ENCODE results near the gene HOXB9. TPM values are rescaled to one million over a fixed set of nuclear protein-coding genes. Genes with fewer than 3 reads are reported as not detected.
A peak's percentile ranks its signal among the peaks of the same experiment; 100 is the strongest.

HOXB9 gene
- total and polyA plus RNA-seq, 3 donors from 2014 or later: 0.31 to 0.94 (median 0.76) TPM

DNA sequence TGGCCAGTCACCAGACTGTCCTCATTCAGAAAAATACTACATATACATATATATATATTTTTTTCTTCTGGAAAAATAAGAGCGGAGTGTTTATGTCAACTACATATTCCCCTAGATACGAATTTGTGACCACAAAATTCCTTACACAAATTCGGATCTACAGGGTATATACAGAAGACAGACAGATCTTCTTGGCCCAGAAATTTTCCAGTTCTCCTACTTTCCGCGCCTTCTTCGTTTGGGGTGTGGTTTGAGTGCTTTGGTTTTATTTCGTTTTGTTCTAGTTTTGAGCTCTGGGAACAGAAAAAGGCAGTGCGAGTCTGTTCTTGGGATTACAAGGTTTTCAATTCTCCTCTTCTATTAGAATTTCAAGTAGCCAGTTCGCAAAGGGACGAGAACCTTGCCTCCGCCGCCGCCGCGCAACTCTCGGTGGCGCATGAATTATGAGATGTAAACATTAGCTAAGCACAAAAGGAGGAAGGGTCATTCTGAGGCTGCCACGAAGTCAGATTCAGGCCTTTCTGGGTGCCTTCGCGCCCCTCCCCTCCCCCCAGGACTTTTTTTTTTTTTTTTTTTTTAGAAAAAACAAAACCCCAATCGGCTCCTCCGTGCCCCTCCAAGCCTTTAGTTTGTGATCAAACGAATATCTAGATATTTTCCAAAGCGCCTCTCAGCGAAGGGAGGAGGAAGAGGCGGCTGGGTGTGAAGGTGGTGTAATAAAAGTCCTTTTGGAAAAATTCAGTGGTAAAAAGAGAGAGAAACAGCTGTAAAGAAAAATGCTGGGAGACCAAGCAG lies 46.2 kb downstream of the HOXB9 start:
- Histone ChIP-seq H3K36me3 (ENCODE audit: low read depth, missing control alignments) (no peaks in the 10 kb centered on the region), H3K9me3 (no peaks in the 10 kb centered on the region), H3K27ac (no peak overlapping the region), H3K4me3 (peak overlapping the region in 1 of 2 donors; percentile 43), H3K4me1 (peaks cover 7% of the 10 kb centered on the region), H3K27me3 (no peaks in the 10 kb centered on the region)
- no peak for DNase-seq
- intact Hi-C loops (cut with DNase I; ENCODE audit: low total_unique reads): no loop called here
- TF ChIP-seq, protein P1, sequence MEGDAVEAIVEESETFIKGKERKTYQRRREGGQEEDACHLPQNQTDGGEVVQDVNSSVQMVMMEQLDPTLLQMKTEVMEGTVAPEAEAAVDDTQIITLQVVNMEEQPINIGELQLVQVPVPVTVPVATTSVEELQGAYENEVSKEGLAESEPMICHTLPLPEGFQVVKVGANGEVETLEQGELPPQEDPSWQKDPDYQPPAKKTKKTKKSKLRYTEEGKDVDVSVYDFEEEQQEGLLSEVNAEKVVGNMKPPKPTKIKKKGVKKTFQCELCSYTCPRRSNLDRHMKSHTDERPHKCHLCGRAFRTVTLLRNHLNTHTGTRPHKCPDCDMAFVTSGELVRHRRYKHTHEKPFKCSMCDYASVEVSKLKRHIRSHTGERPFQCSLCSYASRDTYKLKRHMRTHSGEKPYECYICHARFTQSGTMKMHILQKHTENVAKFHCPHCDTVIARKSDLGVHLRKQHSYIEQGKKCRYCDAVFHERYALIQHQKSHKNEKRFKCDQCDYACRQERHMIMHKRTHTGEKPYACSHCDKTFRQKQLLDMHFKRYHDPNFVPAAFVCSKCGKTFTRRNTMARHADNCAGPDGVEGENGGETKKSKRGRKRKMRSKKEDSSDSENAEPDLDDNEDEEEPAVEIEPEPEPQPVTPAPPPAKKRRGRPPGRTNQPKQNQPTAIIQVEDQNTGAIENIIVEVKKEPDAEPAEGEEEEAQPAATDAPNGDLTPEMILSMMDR (IDR thresholded peaks at IDR 0.05): no peak
- TF ChIP-seq POLR2A (IDR thresholded peaks at IDR 0.05): no peak
- WGBS, 2 donors: 10 to 14% methylated on average over 26 of the region's 26 CpGs

DNA sequence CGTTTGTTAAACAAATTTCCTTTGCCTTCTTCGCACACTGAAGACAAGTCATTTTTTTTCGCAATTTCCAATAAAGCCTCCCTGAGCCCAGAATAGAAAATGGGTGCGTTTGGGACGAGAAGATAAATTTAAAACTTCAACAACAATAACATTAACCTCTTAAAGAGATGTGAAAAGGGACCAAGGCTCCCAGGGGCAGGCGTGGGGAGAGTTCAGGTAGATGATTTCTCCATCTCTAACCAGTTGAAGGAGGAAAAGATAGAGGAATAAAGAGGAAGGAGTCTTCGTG lies 46.7 kb downstream of the HOXB9 start:
- intact Hi-C loops (cut with DNase I; ENCODE audit: low total_unique reads): no loop called here
- Histone ChIP-seq H3K27ac (no peak overlapping the region), H3K27me3 (no peaks in the 10 kb centered on the region), H3K9me3 (no peaks in the 10 kb centered on the region), H3K36me3 (ENCODE audit: low read depth, missing control alignments) (no peaks in the 10 kb centered on the region), H3K4me1 (peaks cover 6% of the 10 kb centered on the region), H3K4me3 (peak overlapping the region in 1 of 2 donors; percentile 43)
- TF ChIP-seq, protein P1 (IDR thresholded peaks at IDR 0.05): no peak
- no peak for TF ChIP-seq POLR2A (IDR thresholded peaks at IDR 0.05)
- DNase-seq: no peak
- 14 to 20% methylated on average over 7 of the region's 7 CpGs for WGBS, 2 donors

DNA sequence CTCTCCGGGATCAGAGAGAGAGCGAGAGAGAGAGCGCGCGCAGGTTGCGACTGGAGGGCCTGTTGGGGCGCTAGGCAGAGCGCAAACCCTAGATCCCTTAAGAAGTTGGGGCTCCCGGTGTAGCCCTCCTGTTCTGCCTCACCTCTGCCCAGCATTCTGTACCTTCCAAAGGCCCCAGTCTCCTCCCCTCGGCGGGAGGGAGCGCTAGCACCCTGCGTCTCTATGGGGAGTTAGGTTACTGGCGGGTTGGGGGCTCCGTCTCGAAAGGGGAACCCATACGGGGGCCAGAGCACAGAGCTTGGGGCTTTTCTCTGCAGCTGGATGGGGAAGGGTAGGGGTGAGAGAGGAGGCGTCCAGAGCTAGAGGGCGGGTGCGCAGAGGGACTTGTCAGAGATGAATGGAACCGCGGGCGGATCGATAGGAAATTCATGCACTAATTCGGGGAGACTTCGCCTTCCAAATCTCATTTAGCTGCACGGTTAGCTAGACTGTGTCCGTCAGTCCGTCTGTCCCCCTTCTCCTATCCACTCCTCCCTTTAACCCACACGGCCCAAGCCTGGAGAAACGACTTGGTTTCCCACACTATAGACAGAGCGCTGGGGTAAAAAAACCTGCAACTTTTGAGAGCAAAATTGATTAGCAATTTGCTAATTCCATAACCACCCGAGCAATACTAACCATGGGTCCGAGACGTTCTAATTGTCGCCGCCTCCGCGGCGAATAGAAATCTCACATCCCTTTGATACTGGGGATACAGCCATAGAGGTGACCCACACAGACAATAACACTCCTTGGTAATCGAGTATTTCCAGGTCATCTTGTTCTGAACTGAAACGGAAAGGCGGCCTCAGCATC lies 47.3 kb downstream of the HOXB9 start:
- Histone ChIP-seq H3K9me3 (no peaks in the 10 kb centered on the region), H3K4me3 (peak overlapping the region; percentile 40 to 43), H3K4me1 (peaks cover 6% of the 10 kb centered on the region), H3K27me3 (no peaks in the 10 kb centered on the region), H3K36me3 (ENCODE audit: low read depth, missing control alignments) (no peaks in the 10 kb centered on the region), H3K27ac (no peak overlapping the region)
- intact Hi-C loops (cut with DNase I; ENCODE audit: low total_unique reads): no loop called here
- no peak for DNase-seq
- TF ChIP-seq, protein P1 (IDR thresholded peaks at IDR 0.05): no peak
- TF ChIP-seq POLR2A (IDR thresholded peaks at IDR 0.05): no peak
- 9% methylated on average over 33 to 43 of the region's 43 CpGs for WGBS, 2 donors

DNA sequence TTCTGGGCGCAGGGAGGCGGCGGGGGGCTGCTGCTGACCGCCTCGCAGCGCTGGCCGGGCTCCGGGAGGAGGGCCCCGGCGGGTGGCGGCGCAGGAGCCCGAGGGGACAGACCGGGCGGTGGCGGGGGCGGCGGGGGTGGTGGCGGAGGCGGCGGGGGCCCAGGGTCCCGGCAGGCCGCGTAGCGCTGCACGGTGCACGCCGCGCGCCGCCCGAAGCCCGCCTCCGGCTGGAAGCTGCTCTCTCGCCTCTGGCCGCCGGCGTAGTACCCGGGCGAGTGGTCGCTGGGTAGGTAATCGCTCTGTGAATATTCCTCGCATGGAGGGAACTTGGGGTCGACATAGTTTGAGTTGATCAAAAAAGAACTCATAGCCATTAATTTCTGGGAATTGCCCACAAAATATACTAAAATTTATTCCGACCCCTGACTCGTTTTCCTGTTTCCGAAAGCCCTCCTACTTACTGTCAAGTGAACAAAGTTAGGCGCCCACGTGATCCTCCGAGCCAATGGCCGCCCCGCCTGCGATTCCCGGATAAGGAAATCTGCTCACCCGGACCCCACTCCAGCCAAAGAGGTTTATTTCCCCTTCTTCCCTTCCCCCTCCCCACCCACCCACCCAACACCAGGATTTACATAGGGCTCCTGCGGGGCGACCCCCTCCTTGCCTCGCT lies 48.1 kb downstream of the HOXB9 start, which contains the start of gene HOXB4:
Gene HOXB4 (minus strand): TSS at position 405 of the 670 bp plus-strand sequence. CDS start 31 bp downstream, at position 374.
- no peaks in the 10 kb centered on the region for H3K27me3 ChIP-seq
- no peaks in the 10 kb centered on the region for H3K36me3 ChIP-seq (ENCODE audit: low read depth, missing control alignments)
- WGBS, 2 donors: 2 to 4% methylated on average over 25 to 55 of the region's 58 CpGs
- intact Hi-C loops (cut with DNase I; ENCODE audit: low total_unique reads): no loop called here
- no peaks in the 10 kb centered on the region for H3K9me3 ChIP-seq
- TF ChIP-seq, protein P1 (IDR thresholded peaks at IDR 0.05): no peak
- no peak for TF ChIP-seq POLR2A (IDR thresholded peaks at IDR 0.05)
- DNase-seq: peak; percentile 77
- peak within 1 kb of the TSS; percentile 40 to 44 for H3K4me3 ChIP-seq
- peaks cover 6% of the 10 kb centered on the region for H3K4me1 ChIP-seq
- no peak within 1 kb of the TSS for H3K27ac ChIP-seq

Measured in testis (tissue), 3 donors.